Endothelial cell of umbilical vein (primary cell): Measurements from ENCODE around the gene ATP8A1.
A peak's percentile ranks its signal among the peaks of the same experiment; 100 is the strongest.

Experiments
- CTCF ChIP-seq, 2 donors: IDR thresholded peaks; 1 replicate in 1 of 2; 2 replicates in 1 of 2; pipeline ENCODE4 v1.5.1; 2011; ENCODE audit warnings: low read length in 2 of 2, mild to moderate bottlenecking in 2 of 2, moderate library complexity in 2 of 2, control low read depth in 1 of 2, inconsistent platforms in 1 of 2, low read depth in 1 of 2; ENCODE audit not compliant: insufficient read depth in 1 of 2; ENCODE audit errors: extremely low read depth in 1 of 2
- EZH2 ChIP-seq: IDR thresholded peaks from 2 replicates; pipeline ENCODE4 v1.6.1; 2012; ENCODE audit warnings: borderline replicate concordance, low read depth, mild to moderate bottlenecking, moderate library complexity, low read length, inconsistent platforms; ENCODE audit not compliant: severe bottlenecking
- FOS ChIP-seq: IDR thresholded peaks from 2 replicates; pipeline ENCODE4 v1.6.1; 2011; ENCODE audit warnings: mild to moderate bottlenecking, low read length, moderate library complexity, borderline replicate concordance; ENCODE audit not compliant: insufficient read depth
- GATA2 ChIP-seq: IDR thresholded peaks from 2 replicates; pipeline ENCODE4 v1.7.0; 2011; ENCODE audit warnings: low read depth, mild to moderate bottlenecking, moderate library complexity, mixed read lengths, low read length; ENCODE audit not compliant: insufficient read length, insufficient read depth
- JUN ChIP-seq: IDR thresholded peaks from 2 replicates; pipeline ENCODE4 v1.6.1; 2011; ENCODE audit warnings: borderline replicate concordance, low read depth; ENCODE audit not compliant: insufficient read length, insufficient read depth
- MAX ChIP-seq: IDR thresholded peaks from 2 replicates; pipeline ENCODE4 v1.6.1; 2011; ENCODE audit not compliant: insufficient read depth, insufficient read length
- MYC ChIP-seq: IDR thresholded peaks from one replicate; pipeline ENCODE4 v1.6.1; 2011; ENCODE audit warnings: mild to moderate bottlenecking, low read depth, low read length
- POLR2A ChIP-seq: IDR thresholded peaks from 2 replicates; pipeline ENCODE4 v1.6.1; 2012; ENCODE audit warnings: low read depth, mild to moderate bottlenecking, control low read depth, low read length
- POLR2AphosphoS5 ChIP-seq: IDR thresholded peaks from 2 replicates; pipeline ENCODE4 v1.6.1; 2012; ENCODE audit warnings: low read depth, mild to moderate bottlenecking, control low read depth, low read length, moderate library complexity; ENCODE audit not compliant: insufficient read depth

- TF ChIP-seq POLR2AphosphoS5 (no peak), CTCF (IDR thresholded peaks at IDR 0.05; ENCODE audit: extremely low read depth in 1 of 2, insufficient read depth in 1 of 2, low read depth in 1 of 2, low read length in 2 of 2) (peak; percentile 54 to 63), POLR2A (no peak), FOS (no peak), MAX (no peak), MYC (no peak), JUN (no peak), EZH2 (no peak), GATA2 (no peak)
Observed at GRCh38 chr4:42568610-42569207, 88.2 kb downstream of the ATP8A1 start.
